WERI-Rb-1 (cell line): Measurements from ENCODE around the gene TRIM44.

Experiments
- DNase-seq: peaks from one replicate; pipeline ENCODE4 v3.0.0-alpha.2; 2020
- H3K27ac ChIP-seq: fragments of 250-450 bp; sonication (Bioruptor Pico); 2 replicates; pipeline ENCODE4 v1.5.1; 2020; ENCODE audit warnings: mild to moderate bottlenecking, moderate library complexity
- H3K27me3 ChIP-seq: fragments of 250-450 bp; sonication (Bioruptor Pico); 2 replicates; pipeline ENCODE4 v1.5.1; 2021; ENCODE audit warnings: mild to moderate bottlenecking, low read depth, moderate library complexity; ENCODE audit not compliant: insufficient read depth, severe bottlenecking
- H3K36me3 ChIP-seq: fragments of 250-450 bp; sonication (Bioruptor Pico); 2 replicates; pipeline ENCODE4 v1.5.1; 2020; ENCODE audit warnings: mild to moderate bottlenecking, moderate library complexity
- H3K4me3 ChIP-seq: 2 replicates; pipeline ENCODE4 v1.5.1; 2011; ENCODE audit warnings: low read depth, mild to moderate bottlenecking, control low read depth, low read length
- H3K9me3 ChIP-seq: fragments of 250-450 bp; sonication (Bioruptor Pico); 2 replicates; pipeline ENCODE4 v1.5.1; 2021; ENCODE audit warnings: mild to moderate bottlenecking, moderate library complexity; ENCODE audit not compliant: severe bottlenecking
- TF ChIP-seq, protein P1 (sequence below): IDR thresholded peaks from 2 replicates; pipeline ENCODE4 v1.5.1; 2011; ENCODE audit warnings: low read depth, mild to moderate bottlenecking, control low read depth, inconsistent platforms, low read length

Gene TRIM44

DNA sequence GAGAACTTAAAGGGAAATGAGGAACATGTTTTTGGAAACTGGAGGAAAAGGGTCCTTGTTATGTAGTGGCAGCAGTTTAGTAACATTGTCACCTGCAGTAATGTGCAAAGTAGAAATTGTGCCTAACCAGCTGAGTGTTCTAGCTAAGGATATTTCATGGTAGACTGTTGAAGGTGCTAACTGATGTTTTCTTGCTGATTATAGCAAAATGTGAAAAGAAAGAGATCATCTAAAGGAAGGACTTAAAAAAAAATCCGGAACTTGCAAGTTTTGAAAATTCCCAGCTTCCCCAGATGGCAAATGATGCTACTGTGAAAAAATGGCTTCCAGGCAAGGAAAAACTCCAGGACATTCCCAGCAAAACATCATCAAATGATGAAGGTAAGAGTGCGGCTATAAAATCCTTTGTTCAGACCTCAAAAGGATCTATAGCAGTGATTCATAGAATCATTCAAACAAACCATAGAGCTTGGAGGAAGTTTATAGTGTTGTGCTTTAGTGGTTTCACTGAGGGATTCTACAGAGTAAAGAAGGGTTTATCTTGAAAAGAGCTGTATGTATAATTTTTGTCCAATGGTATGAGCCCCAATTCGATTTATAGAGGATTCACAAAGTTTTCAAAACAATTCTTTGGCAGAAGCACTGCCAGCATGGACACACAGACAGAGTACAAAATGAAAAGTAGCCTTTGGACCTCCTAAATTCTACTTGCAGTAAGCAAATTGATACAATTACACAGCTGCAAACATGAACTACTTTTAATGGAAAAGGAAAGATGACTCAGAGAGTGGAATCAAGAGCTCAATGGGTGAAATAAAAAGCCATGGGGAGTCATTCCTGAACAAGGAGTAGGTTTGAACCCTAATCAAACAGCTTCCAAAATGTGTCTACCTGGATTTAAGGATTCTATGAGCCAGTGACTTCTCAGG, 4.3 kb upstream of the TRIM44 start:
- peaks cover 3% of the 10 kb centered on the region for H3K9me3 ChIP-seq
- H3K27me3 ChIP-seq, result no peaks in the 10 kb centered on the region
- TF ChIP-seq, protein P1, sequence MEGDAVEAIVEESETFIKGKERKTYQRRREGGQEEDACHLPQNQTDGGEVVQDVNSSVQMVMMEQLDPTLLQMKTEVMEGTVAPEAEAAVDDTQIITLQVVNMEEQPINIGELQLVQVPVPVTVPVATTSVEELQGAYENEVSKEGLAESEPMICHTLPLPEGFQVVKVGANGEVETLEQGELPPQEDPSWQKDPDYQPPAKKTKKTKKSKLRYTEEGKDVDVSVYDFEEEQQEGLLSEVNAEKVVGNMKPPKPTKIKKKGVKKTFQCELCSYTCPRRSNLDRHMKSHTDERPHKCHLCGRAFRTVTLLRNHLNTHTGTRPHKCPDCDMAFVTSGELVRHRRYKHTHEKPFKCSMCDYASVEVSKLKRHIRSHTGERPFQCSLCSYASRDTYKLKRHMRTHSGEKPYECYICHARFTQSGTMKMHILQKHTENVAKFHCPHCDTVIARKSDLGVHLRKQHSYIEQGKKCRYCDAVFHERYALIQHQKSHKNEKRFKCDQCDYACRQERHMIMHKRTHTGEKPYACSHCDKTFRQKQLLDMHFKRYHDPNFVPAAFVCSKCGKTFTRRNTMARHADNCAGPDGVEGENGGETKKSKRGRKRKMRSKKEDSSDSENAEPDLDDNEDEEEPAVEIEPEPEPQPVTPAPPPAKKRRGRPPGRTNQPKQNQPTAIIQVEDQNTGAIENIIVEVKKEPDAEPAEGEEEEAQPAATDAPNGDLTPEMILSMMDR, result no peak
- no peak overlapping the region for H3K4me3 ChIP-seq
- H3K27ac ChIP-seq, result no peak overlapping the region
- no peak for DNase-seq
- H3K36me3 ChIP-seq, result no peaks in the 10 kb centered on the region

DNA sequence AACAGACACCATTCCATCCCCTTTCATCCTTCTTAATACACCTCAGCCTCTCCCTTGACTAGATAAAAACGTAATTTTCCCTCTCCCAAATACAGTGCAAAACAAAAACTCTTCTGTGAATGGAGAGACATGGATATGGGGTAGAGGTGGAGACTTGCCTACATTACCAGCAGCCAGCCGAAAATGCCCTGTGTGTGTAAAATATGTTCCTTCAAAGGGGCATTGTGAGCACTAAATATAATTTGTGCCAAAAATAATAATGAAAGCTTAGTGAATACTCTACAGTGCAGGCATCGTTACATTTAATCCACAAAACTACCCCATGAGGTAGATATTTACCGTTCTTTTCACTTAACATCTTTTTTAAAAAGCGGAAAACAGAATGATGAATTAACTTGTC, 1.0 kb upstream of the TRIM44 start:
- TF ChIP-seq, protein P1, result no peak
- H3K4me3 ChIP-seq, result no peak overlapping the region
- peaks cover 10% of the 10 kb centered on the region for H3K36me3 ChIP-seq
- no peaks in the 10 kb centered on the region for H3K27me3 ChIP-seq
- peaks cover 7% of the 10 kb centered on the region for H3K9me3 ChIP-seq
- no peak for DNase-seq
- no peak overlapping the region for H3K27ac ChIP-seq

DNA sequence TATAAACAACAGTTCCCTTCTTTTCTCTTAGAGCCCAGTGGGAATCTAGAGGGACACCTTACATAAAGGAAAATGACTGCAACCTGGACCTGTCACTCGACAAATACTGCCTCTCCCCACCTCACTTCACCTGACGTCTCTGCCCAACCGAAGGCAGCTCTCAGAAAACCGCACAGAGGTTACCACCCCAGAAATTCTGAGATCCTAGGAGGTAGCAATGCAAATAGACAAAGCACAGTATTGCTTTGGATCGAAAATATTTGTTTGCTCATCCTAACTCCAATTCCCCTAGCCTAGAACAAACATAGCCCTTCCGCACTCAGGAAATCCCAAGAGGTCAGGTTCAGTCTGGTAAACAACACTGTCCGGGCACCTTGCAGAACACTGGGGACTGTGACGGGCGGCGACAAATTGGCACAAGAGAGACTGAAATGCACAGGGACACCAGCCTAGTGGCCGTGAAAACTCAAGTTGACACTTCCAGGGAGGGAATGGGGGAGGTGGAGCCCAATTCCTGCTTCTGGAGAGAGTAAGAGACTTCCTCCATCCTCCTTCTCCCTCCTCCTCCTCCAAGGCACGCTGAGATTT, 420 bp upstream of the TRIM44 start:
- Histone ChIP-seq H3K27me3 (no peaks in the 10 kb centered on the region), H3K9me3 (peaks cover 7% of the 10 kb centered on the region), H3K36me3 (peaks cover 10% of the 10 kb centered on the region), H3K4me3 (peak overlapping the region; percentile 54), H3K27ac (peak overlapping the region; percentile 90)
- TF ChIP-seq, protein P1, result no peak
- no peak for DNase-seq

DNA sequence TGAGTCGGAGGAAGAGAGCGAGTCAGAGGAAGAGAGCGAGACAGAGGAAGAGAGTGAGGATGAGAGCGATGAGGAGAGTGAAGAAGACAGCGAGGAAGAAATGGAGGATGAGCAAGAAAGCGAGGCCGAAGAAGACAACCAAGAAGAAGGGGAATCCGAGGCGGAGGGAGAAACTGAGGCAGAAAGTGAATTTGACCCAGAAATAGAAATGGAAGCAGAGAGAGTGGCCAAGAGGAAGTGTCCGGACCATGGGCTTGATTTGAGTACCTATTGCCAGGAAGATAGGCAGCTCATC, 780 bp downstream of the TRIM44 start:
- DNase-seq, result no peak
- Histone ChIP-seq H3K27me3 (no peaks in the 10 kb centered on the region), H3K27ac (peak overlapping the region; percentile 90), H3K9me3 (peaks cover 7% of the 10 kb centered on the region), H3K36me3 (peaks cover 10% of the 10 kb centered on the region), H3K4me3 (peak overlapping the region; percentile 54)
- TF ChIP-seq, protein P1, result no peak

DNA sequence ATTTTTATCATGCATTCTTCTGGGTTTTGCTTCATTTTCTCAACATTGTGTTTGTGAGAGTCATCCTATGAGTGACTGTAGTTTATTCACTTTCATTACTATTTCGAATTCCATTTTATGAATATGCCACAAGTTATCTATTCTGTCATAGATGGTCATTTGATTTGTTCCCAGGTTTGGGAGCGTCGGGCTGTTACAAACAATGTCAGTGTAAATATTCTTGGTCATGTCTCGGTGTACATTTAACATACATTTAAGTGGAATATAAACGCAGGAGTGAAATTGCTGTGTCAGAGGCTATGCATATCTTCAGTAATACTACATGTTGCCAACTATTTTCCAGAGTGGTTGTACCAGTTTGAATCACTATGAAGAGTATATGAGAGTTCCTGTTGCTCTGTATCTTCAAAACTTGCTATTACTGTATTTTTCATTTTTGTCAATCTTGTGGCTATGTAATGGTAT, 2.4 kb downstream of the TRIM44 start:
- H3K36me3 ChIP-seq, result peaks cover 10% of the 10 kb centered on the region
- TF ChIP-seq, protein P1, result no peak
- no peak for DNase-seq
- no peaks in the 10 kb centered on the region for H3K27me3 ChIP-seq
- peaks cover 7% of the 10 kb centered on the region for H3K9me3 ChIP-seq
- H3K27ac ChIP-seq, result no peak overlapping the region
- H3K4me3 ChIP-seq, result no peak overlapping the region
